NCI-H2227 (cell line): ENCODE results near the gene RIMS1.

Experiments
- DNase-seq: peaks from one replicate; lab custom pipeline; 2025; ENCODE audit not compliant: unreplicated experiment; lab: John Stamatoyannopoulos, UW

The RIMS1 gene

DNA sequence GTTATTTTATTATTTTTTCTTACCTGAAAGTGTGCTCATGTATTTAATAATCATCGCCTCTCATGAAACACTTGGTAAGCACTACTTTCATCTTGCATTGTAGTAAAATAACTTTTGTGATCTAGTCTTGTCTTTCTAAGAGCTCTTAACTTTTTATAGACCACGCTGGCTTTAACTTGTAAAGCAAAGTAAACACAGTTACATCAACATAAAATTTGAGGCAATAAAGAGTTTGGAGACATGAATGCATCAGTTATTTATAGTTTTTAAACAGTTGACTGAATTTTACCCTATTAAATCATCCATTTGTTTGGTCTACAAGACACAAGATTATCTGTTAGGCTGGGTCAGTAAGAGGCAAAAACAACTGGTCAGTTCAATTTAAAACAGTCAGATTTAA is 517.1 kb downstream of the RIMS1 start:
- DNase-seq: no peak

GRCh38 chr6:72406517-72406916 is 520.2 kb downstream of the RIMS1 start:
- DNase-seq: no peak

DNA sequence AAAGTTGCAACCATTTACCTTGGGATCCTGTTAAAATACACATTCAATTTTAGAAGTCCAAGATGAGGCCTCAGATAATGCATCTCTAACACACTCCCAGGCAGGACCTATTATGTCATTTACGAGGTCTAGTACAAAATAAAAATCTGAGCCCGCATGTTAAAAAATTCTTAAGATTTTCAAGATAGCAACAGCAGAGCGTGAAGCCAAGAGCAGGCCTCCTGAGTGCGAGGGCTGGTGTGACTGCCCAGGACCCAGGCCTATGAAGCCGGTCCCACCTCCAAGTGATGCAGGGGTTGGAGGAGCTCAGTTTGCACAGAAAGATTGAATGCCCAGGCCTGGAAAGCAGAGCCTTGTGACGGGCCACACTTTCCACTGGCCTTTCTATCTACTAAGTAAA is 524.4 kb downstream of the RIMS1 start:
- DNase-seq: no peak

GRCh38 chr6:72411872-72412708 is 525.7 kb downstream of the RIMS1 start:
- DNase-seq: peak; percentile 77

DNA sequence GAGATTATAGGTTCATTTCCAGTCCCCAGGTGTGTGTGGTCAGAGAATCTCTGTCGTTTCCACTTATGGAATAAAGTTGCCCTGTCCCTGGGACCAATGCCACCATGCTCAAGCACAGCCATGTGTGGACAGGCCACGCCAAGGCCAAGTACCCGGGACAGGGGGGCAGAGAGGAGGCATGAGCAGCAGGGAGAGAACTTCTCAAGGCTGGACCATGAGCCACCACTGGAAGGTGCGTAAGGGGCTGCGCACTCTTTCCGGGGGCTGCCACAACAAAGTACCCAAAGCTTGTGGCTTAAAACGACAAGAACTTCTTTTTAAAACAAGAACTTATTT is 526.3 kb downstream of the RIMS1 start:
- DNase-seq: no peak

GRCh38 chr6:72413884-72414283 is 527.5 kb downstream of the RIMS1 start:
- no peak for DNase-seq

DNA sequence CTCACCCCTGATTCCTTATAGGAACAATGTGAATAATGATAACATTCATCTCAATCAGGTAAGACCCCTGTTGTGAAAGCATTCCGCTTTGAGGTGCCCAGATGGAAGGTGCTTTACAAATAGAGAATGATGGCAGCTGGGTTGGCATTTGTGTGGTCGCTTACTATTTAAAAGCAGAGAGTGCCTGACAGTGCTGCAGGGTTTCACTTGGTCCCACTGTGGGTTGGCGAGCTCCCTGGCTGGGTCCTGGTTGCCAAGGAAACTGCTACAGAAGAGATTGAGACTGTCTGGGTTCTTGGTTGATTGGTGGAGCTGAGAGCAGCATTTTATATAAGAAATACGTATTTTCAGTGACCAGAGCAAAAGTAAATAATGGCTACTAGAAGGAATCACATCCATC is 528.3 kb downstream of the RIMS1 start:
- DNase-seq: no peak

DNA sequence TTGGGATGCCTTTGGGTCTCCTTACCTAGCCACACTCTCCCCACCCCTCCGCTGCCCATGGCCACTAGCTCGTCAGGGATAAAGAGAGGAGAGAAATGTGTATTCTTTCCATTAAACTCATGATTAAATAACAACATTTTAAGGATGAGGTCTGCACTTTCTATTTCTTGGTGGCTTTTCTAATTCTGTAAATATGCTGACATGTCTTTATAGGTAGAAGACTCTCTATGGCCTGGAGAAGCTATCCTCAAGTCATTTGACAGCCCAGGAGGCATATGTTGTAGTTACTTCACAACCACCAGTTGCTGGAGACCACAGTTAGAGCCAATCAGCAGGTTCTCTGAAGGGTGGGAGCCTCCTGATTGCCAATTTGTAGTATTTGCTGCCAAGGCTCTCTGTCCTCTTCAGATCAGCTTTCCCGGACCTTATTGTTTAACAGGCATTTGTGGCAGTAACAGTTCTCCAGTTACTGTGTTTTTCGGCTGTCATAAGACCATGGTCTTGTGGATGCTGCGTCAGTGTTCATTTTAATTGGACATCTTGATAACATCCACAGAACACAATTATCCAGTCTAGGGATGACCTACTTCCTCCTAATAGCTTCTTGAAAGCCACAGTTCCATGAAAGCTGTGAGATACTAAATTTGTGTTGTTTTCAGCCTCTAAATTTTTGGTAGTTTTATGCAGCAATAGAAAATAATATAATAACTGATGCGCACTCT is 530.6 kb downstream of the RIMS1 start:
- no peak for DNase-seq

GRCh38 chr6:72417759-72418158 is 531.4 kb downstream of the RIMS1 start:
- DNase-seq: no peak

GRCh38 chr6:72418495-72418894 is 532.1 kb downstream of the RIMS1 start:
- no peak for DNase-seq

DNA sequence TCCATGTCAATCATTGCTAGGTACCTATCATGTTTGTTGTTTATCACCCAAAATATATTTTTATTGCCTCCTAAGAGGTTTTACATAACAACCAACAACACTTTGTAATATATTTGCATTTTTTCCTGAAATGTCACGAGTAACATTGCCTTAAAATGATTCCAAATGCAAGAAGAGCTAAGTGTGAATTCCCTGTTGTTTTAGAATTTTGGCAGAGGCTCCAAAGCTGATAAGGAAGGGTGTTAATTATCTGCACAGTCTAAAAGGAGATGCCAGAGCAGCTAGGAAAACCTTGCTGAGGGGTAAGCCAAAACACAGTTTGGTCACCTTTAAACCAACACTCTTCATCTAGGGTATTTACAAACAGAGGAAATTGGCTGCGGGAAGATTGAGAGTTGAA is 533.6 kb downstream of the RIMS1 start:
- no peak for DNase-seq

DNA sequence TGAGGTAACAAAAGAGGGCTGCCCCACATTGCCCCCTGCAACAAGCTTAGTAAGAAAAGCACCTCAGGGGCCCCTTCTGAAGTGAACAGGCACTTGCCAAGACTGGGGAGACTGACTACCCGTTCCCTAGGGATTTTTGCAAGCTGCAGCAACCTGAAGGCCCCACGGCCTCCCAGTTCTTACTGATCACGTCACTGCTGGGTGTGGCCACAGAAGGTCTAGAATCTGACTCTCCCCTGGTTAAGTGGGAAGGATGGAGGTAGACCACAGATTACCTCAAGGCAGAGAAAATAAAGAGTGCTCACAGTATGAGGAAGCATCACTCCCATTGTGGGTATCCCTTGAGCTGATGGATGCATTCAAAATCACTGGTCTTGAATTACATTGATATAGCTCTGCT is 534.1 kb downstream of the RIMS1 start:
- DNase-seq: no peak

DNA sequence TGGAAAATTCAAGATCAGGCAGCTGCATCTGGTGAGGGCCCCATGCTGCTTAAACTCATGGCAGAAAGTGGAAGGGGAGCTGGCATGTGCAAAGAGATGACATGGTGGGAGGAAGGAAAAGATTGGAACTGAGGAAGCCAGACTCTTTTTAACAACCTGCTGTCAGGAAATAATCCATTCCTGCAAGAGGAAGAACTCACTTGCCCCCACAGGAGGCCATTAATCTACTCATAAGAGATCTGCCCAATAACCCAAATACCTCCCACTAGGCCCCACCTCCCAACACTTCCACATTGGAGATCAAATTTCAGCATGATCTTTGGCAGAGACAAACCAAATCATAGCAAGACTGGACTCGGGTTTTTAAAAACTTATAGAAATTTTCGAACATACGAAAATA is 535.0 kb downstream of the RIMS1 start:
- DNase-seq: no peak

DNA sequence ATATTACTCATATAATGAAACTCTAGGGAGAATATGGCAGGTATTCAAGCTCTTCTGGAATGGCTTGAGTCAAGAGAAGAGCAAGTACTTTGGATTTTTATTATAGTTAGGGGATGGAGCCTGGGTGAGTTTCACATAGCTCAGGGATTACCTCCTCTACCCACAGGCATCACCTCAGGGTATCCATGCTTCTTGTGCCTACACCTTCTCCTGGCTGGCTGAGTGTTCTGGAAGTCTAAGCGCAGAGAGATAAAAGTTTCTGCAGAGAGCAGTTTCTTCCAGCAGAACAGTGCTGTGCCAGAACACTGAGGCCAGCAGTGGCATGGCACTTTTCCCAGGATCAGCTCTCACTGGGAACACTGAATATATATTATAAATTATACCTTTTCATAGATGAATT is 535.8 kb downstream of the RIMS1 start:
- DNase-seq: no peak

GRCh38 chr6:72424476-72424875 is 538.1 kb downstream of the RIMS1 start:
- no peak for DNase-seq

DNA sequence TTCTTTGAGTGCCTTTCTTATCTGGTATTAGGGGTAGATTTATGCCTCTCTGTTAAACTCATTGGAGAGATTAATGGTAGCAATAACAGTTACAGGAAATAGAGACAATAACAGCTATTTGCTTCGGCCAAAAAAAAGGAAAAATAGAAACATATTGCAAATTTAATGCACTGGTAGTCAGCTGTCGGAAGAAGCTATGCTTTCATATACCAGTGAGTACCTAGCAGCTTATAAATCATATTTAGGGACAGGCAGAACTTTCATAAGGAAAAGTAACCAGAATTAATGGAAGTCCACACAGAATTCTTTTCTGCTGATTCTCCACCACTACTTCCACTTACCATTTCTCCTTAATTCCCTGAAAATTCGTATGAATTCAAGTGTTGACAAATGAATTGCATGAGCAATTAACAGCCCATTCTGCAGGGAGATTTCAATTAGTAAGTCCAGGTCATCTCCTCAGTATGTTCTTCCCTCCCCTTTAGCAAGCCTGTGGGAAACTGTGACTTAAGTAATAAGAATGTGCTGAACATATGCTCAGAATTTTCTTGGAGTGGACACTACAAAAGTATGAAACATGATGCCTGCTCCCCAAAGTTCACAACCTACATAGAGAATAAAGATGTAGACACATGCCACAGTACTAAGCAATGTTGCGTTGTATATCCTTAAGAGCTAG is 538.8 kb downstream of the RIMS1 start:
- DNase-seq: no peak

GRCh38 chr6:72440611-72441010 is 554.3 kb downstream of the RIMS1 start:
- DNase-seq: no peak

DNA sequence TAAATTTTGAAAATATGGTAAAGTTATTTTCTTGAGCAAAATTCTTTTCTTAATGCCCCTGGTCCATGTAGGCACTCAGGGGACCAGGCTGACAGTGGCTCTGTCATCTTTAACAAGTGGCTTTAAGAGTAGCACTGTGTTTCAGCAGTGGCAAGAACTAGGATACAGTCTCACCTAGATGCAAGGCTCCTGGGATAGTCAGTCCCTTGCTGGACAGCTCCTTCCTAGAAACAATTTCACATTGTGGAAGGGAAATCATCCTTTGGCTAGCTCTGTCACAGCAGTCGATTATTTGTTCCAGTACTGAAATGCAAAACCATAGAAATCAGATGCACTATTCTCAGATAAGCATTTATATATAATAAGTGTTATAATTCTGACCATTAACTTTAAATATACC is 560.1 kb downstream of the RIMS1 start:
- no peak for DNase-seq
